ENCODE results near the gene ANKRD63.

GRCh38 chr15:40301467-40302179 lies 18.8 kb upstream of the ANKRD63 start:
- TF ChIP-seq CTCF (IDR thresholded peaks at IDR 0.05) (no peak), POLR2AphosphoS5 (IDR thresholded peaks at IDR 0.05) (no peak)

Data from sigmoid colon (tissue), 4 donors.